GM19043 (cell line): ENCODE measurements around the gene TM6SF1.
"Not testable (repeated sequence)": the region's sequence is repeated elsewhere in the genome, so short reads cannot be mapped to it uniquely, and the experiment has no call there.

Experiments
- ATAC-seq: cut with Tn5 transposase; IDR thresholded peaks from one replicate; pipeline ENCODE4 v1.9.1; 2021; ENCODE audit warnings: low read depth; ENCODE audit not compliant: unreplicated experiment

Gene TM6SF1

DNA sequence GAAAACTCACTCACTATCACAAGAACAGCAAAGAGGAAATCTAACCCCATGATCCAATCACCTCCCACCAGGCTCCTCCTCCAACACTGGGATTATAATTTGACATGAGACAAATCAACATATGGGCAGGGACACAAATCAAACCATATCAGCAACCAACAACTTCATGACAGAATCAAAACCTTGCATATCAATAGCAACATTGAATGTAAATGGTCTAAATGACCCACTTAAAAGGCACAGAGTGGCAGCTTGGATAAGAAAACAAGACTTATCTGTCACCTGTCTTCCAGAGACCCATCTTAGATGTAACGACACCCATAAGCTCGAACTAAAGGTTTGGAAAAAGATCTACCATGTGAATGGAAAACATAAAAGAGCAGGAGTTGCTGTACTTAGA lies 59.4 kb downstream of the TM6SF1 start:
- no peak for ATAC-seq

- not testable (repeated sequence) for ATAC-seq
Measured at GRCh38 chr15:83169576-83169975, 62.1 kb downstream of the TM6SF1 start.

DNA sequence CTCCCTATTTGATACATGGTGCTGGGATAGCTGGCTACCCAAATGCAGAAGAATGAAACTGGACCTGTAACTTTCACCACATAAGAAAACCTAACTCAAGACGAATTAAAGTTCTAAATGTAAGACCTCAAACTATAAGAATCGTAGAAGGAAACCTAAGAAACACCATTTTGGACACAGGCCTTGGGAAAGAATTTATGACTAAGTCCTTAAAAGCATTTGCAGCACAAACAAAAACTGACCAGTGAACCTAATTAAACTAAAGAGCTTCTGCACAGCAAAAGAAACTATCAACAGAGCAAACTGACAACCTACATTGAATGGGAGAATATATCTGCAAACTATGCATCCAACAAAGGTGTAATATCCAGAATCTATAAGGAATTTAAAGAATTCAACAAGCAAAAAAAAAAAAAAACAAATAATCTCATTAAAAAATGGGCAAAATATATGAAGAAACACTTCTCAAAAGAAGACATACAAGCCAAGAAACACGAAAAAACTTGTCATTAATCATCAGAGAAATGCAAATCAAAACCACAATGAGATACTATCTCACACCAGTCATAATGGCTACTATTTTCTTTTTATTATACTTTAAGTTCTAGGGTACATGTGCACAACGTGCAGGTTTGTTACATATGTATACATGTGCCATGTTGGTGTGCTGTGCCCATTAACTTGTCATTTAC lies 63.2 kb downstream of the TM6SF1 start:
- no peak for ATAC-seq

GRCh38 chr15:83174891-83175290 lies 67.4 kb downstream of the TM6SF1 start:
- ATAC-seq = no peak

DNA sequence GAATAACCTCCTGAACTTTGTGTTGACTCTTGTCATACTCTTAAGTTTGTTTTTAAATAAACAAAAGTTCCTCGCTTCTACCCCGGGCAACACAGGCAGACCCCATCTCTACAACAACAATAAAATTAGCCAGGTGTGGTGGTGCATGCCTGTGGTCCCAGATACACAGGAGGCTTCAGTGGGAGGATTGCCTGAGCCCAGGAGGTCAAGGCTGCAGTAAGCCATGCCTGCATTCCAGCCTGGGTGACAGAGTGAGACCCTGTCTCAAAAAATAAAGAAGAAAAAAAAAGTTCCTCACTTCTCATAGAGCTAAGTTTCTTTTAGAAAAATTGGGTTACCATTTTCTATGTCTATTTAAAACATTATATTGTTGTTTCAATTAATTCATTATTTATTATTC lies 70.9 kb downstream of the TM6SF1 start:
- ATAC-seq = no peak

- no peak for ATAC-seq
Measured at GRCh38 chr15:83178869-83179325, 71.5 kb downstream of the TM6SF1 start.

GRCh38 chr15:83185561-83185960 lies 78.1 kb downstream of the TM6SF1 start:
- ATAC-seq = no peak
